T-helper 17 cell (primary cell): ENCODE results near the gene SARS1. TPM values are rescaled to one million over a fixed set of nuclear protein-coding genes. Genes with fewer than 3 reads are reported as not detected.
"Not testable (repeated sequence)": the region's sequence is repeated elsewhere in the genome, so short reads cannot be mapped to it uniquely, and the experiment has no call there.

Experiments used
- ATAC-seq: fragments of 150-1000 bp; cut with Tn5 transposase; 2 replicates; pipeline ENCODE4 v1.10.0; 2021; ENCODE audit warnings: mild to moderate bottlenecking, moderate library complexity
- DNase-seq, 3 donors: peaks; one replicate each; pipeline versions ENCODE4 v3.0.0 to v3.0.0-alpha.2; 2020 to 2021
- H3K9me3 ChIP-seq: one replicate; pipeline ENCODE4 v1.7.0; 2013; ENCODE audit warnings: low read length, mild to moderate bottlenecking; ENCODE audit not compliant: control insufficient read depth, poor library complexity, severe bottlenecking
- H3K27ac Mint-ChIP-seq: one replicate; pipeline ENCODE4 v1.8.0; 2022; ENCODE audit warnings: mild to moderate bottlenecking, moderate library complexity, mixed read lengths
- H3K27me3 Mint-ChIP-seq: one replicate; pipeline ENCODE4 v1.8.0; 2022; ENCODE audit warnings: mixed read lengths
- H3K36me3 Mint-ChIP-seq: one replicate; pipeline ENCODE4 v1.8.0; 2022; ENCODE audit warnings: low read depth, mixed read lengths
- H3K4me1 Mint-ChIP-seq: one replicate; pipeline ENCODE4 v1.8.0; 2022; ENCODE audit warnings: mild to moderate bottlenecking, mixed read lengths
- H3K4me3 Mint-ChIP-seq: one replicate; pipeline ENCODE4 v1.8.0; 2022; ENCODE audit warnings: mild to moderate bottlenecking, moderate library complexity, mixed read lengths
- total RNA-seq, 4 donors: library from RNA in 2 of 4; stranded (reverse) in 2 of 4; gene quantifications; one replicate each; pipeline ENCODE4 v1.2.3 and lab custom pipeline; 2022 to 2026

Gene SARS1
- total RNA-seq, 2 donors from 2014 or later = 90.8 to 120 TPM

GRCh38 chr1:109279615-109280278 is 66.0 kb downstream of the SARS1 start:
- H3K9me3 ChIP-seq = no peaks in the 10 kb centered on the region
- no peak for DNase-seq
- Mint-ChIP-seq H3K4me3 (no peak overlapping the region), H3K27ac (no peak overlapping the region), H3K27me3 (no peaks in the 10 kb centered on the region), H3K4me1 (peaks cover 10% of the 10 kb centered on the region), H3K36me3 (no peaks in the 10 kb centered on the region)
- ATAC-seq = no peak

GRCh38 chr1:109280862-109281261 is 67.1 kb downstream of the SARS1 start:
- no peak overlapping the region for H3K4me3 Mint-ChIP-seq
- no peak overlapping the region for H3K27ac Mint-ChIP-seq
- peaks cover 10% of the 10 kb centered on the region for H3K4me1 Mint-ChIP-seq

GRCh38 chr1:109281680-109282496 is 68.2 kb downstream of the SARS1 start:
- Mint-ChIP-seq H3K36me3 (no peaks in the 10 kb centered on the region), H3K4me1 (peaks cover 10% of the 10 kb centered on the region), H3K27ac (no peak overlapping the region), H3K27me3 (no peaks in the 10 kb centered on the region), H3K4me3 (peak overlapping the region; percentile 99)
- no peaks in the 10 kb centered on the region for H3K9me3 ChIP-seq
- ATAC-seq = no peak
- no peak for DNase-seq

More at GRCh38 chr1:109280862-109281261, 67.1 kb downstream of the SARS1 start:
- Mint-ChIP-seq H3K36me3 (no peaks in the 10 kb centered on the region), H3K27me3 (no peaks in the 10 kb centered on the region)
- DNase-seq (no peak), ATAC-seq (no peak)
- no peaks in the 10 kb centered on the region for H3K9me3 ChIP-seq

DNA sequence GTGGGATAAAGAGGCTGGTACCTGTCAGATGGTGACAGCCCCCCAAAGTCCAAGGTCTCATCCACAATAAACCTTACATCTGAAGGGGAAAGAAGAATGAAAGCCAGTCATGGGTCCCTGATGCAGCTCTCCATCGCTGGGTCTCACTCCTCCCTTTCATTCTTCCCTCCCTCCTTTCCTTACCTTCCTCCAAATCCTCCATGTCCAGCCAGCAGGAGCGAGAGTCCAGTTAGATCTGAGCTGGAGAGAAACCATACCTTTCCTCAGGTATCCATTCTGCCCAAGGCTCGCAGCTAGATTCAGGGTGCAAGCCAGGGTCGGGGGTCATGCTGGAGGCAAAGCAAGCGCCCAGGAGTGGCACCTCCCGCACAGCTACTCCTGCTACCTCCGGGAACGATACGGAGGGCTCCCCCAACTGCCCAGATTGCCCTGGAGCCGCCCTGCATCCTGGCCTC is 68.8 kb downstream of the SARS1 start:
- peak overlapping the region; percentile 90 for H3K27ac Mint-ChIP-seq
- peak overlapping the region; percentile 99 for H3K4me3 Mint-ChIP-seq
- H3K9me3 ChIP-seq = no peaks in the 10 kb centered on the region
- H3K36me3 Mint-ChIP-seq = no peaks in the 10 kb centered on the region
- no peaks in the 10 kb centered on the region for H3K27me3 Mint-ChIP-seq
- peaks cover 8% of the 10 kb centered on the region for H3K4me1 Mint-ChIP-seq
- ATAC-seq (no peak), DNase-seq (no peak)

DNA sequence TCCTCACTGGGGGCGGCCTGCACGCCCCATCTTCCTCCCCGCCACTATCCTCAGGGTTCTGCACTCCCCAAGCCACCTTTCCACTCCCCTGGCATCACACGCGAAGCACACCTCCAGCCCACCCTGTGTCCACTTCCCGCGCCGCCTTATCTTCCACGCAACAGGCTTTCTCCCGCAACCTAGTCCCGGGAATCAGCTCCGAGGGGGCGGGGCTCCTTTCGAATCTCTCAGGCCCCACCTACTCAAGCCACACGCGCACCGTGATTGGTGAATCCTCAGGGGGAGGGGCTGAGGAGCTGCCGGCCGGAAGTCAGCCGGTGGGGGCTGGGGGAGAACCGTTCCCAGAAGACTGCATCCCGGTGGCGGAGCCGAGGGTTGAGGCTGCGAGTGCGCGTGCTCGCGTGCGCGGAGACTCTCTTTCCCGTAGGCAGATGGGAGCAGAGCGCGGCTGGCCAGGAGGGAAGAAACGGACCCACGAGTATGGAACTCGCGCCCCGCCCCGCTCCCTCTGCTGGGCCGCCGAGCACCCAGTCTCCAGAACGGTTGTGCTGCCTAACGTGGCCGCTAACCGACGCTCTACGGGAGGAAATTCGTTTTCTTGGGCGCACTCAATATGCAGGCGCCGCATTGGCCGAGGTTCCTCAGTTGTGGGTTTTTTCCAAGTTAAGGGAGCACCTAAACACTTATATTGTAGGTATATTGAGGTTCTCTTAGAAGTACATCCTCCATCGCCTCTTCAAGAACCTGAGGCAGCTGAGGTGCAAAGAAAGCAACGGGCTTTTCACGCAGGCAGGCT is 69.4 kb downstream of the SARS1 start, which contains the start of gene PSRC1:
TSS of gene PSRC1 (minus strand) at position 194 of the 796 bp plus-strand sequence.
- Mint-ChIP-seq H3K4me3 (peak within 1 kb of the TSS; percentile 99), H3K4me1 (peaks cover 8% of the 10 kb centered on the region), H3K27ac (peak within 1 kb of the TSS; percentile 90), H3K36me3 (no peaks in the 10 kb centered on the region), H3K27me3 (no peaks in the 10 kb centered on the region)
- ATAC-seq (peak; percentile 96), DNase-seq (peak; percentile 81 to 86 (median 85))
- no peaks in the 10 kb centered on the region for H3K9me3 ChIP-seq

- Mint-ChIP-seq H3K36me3 (no peaks in the 10 kb centered on the region), H3K4me1 (peaks cover 8% of the 10 kb centered on the region), H3K27me3 (no peaks in the 10 kb centered on the region), H3K27ac (peak overlapping the region; percentile 90), H3K4me3 (peak overlapping the region; percentile 99)
- ATAC-seq = no peak
- DNase-seq = no peak
- no peaks in the 10 kb centered on the region for H3K9me3 ChIP-seq
These were observed 70.3 kb downstream of the SARS1 start for GRCh38 chr1:109283748-109284600.

- H3K9me3 ChIP-seq, H3K27me3 Mint-ChIP-seq, DNase-seq, ATAC-seq, H3K4me1 Mint-ChIP-seq, H3K27ac Mint-ChIP-seq, H3K4me3 Mint-ChIP-seq, H3K36me3 Mint-ChIP-seq: not testable (repeated sequence)
These were observed 73.0 kb downstream of the SARS1 start for GRCh38 chr1:109286762-109287161.

Other genes starting within 250 kb of the SARS1 start
- gene WDR47, start 171.8 kb upstream of the SARS1 start, total RNA-seq = 10 to 100 TPM; 13.2 to 19.0 TPM
- gene TAF13, start 137.9 kb upstream of the SARS1 start, total RNA-seq = 10 to 100 TPM; 24.3 to 32.9 TPM
- gene TMEM167B, start 123.2 kb upstream of the SARS1 start, total RNA-seq = 10 to 100 TPM; 63.4 to 70.8 TPM
- 10 to 100 TPM; 27.8 to 30.6 TPM for gene ELAPOR1, start 99.8 kb upstream of the SARS1 start, total RNA-seq
- 1 to 10 TPM; 3.2 to 3.3 TPM for gene CELSR2, start 35.6 kb downstream of the SARS1 start, total RNA-seq
- 1 to 10 TPM; 1.2 to 1.7 TPM for gene PSRC1, start 69.2 kb downstream of the SARS1 start, total RNA-seq
- gene MYBPHL, start 93.1 kb downstream of the SARS1 start, total RNA-seq = not detected
- 1 to 10 TPM in 1 of 2 donors, under 1 TPM in 1; 0.57 to 2.6 TPM for gene SORT1, start 184.0 kb downstream of the SARS1 start, total RNA-seq
- gene PSMA5, start 212.5 kb downstream of the SARS1 start, total RNA-seq = 10 to 100 TPM; 48.6 to 53.1 TPM